Activated T-helper 1 cell treated with anti-CD3 and anti-CD28 coated beads, Interleukin-12 subunit alpha, Interleukin-12 subunit beta, Interleukin-2, Interleukin-4 antibody, amounts not matched to agents 30 ng/mL and 10 ng/mL and 1 ng/mL, durations not matched to agents 14 hours and 24 hours and 36 hours (primary cell): Measurements from ENCODE around the gene ROR2. TPM values are rescaled to one million over a fixed set of nuclear protein-coding genes. Genes with fewer than 3 reads are reported as not detected.

ENCODE experiments used
- DNase-seq: peaks from one replicate; pipeline ENCODE4 v3.0.0; 2021; ENCODE audit warnings: low spot score
- H3K27ac Mint-ChIP-seq: one replicate; pipeline ENCODE4 v1.8.0; 2021; ENCODE audit warnings: mild to moderate bottlenecking, mixed read lengths
- H3K27me3 Mint-ChIP-seq: one replicate; pipeline ENCODE4 v1.8.0; 2022; ENCODE audit warnings: mild to moderate bottlenecking, moderate library complexity, mixed read lengths; ENCODE audit not compliant: insufficient read depth
- H3K36me3 Mint-ChIP-seq: one replicate; pipeline ENCODE4 v1.8.0; 2021; ENCODE audit warnings: low read depth, mixed read lengths
- H3K4me1 Mint-ChIP-seq: one replicate; pipeline ENCODE4 v1.8.0; 2021; ENCODE audit warnings: low read depth, mixed read lengths
- H3K4me3 Mint-ChIP-seq: one replicate; pipeline ENCODE4 v1.8.0; 2021; ENCODE audit warnings: mild to moderate bottlenecking, moderate library complexity, mixed read lengths
- H3K9me3 Mint-ChIP-seq: one replicate; pipeline ENCODE4 v1.8.0; 2021; ENCODE audit warnings: mixed read lengths
- intact Hi-C: fragments of 100-400 bp; cut with micrococcal nuclease; formaldehyde crosslinking; loops from one replicate; pipeline ENCODE4 v1.15.1; 2024
- total RNA-seq: library from RNA; stranded (reverse); gene quantifications from 2 replicates; pipeline ENCODE4 v1.2.3, GENCODE V29; 2022

ROR2 gene
- total RNA-seq, 1 donor from 2014 or later, result 1.6 TPM

DNA sequence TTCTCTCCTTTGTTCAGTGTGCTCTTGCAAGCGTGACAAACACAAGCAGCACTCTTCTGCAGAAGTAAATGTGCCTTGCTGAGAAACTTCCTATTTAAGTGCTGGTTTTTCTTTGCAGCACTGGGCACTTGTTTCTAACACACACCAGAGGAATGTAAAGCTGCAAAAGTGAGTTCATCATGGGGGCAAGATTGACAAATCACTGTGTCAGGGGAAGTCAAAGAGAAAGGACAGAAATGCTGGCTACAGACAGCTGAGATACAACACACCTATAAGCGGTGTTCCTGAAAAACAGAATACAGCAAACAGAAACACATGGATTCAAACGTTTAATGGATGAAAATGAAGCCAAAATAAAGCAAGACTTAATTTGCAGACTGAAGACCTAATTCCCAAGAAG is 19.6 kb downstream of the ROR2 start:
- DNase-seq, result no peak
- peaks cover 3% of the 10 kb centered on the region for H3K27me3 Mint-ChIP-seq
- H3K27ac Mint-ChIP-seq, result no peak overlapping the region
- intact Hi-C loops, result no loop called here
- peaks cover 9% of the 10 kb centered on the region for H3K4me1 Mint-ChIP-seq
- H3K36me3 Mint-ChIP-seq, result peaks cover 4% of the 10 kb centered on the region
- H3K4me3 Mint-ChIP-seq, result no peak overlapping the region
- H3K9me3 Mint-ChIP-seq, result peaks cover 40% of the 10 kb centered on the region

DNA sequence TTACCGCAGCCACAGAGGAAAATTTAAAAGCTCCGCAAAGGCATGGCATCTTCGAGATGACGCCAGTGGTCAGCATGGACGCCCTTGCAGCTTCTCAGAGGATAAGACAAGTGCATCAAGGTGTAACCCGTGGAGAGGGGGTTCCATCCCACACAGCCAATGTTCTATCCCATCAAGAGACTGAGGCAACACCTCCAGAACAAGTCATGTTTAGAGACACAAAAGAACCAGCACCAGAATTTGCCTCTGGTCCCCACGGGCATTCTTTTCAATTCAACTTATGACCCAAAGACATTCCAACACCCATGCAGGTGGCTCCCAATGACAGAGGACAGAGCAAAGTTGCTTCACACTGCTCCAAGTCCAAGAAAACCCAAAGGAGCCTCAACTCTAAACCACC is 20.7 kb downstream of the ROR2 start:
- DNase-seq, result no peak
- Mint-ChIP-seq H3K4me1 (peaks cover 9% of the 10 kb centered on the region), H3K4me3 (no peak overlapping the region), H3K27ac (no peak overlapping the region), H3K9me3 (peaks cover 40% of the 10 kb centered on the region), H3K36me3 (peaks cover 4% of the 10 kb centered on the region), H3K27me3 (peaks cover 3% of the 10 kb centered on the region)
- intact Hi-C loops, result no loop called here

DNA sequence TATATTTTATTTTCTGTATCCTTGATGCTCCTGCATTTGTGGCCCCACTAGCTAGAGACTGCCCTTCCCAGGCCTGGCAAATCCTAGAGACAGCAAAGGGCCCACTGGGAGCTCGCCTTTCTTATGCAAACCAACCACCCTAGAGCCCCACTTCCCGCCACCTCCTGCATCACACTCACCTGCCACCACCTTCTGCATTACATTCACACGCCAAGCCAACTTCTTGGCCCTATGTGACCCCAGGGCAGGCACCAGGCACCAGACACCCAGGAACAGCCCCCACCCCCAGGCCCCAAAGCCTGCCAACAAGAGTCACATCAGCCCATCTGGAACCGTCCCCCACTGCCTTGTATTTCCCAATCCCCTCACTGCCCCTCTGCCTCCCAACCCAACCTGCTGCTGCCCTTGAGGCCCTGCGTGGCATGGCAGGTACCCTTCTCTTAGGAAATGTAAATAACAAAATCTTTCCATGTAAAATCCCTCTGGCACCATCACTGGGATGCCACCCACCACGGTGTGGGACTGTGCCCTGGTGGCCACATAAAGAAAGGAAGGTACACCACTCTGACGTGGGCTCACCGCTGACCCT is 22.0 kb downstream of the ROR2 start:
- Mint-ChIP-seq H3K4me1 (no peaks in the 10 kb centered on the region), H3K27ac (no peak overlapping the region), H3K4me3 (no peak overlapping the region), H3K9me3 (peaks cover 37% of the 10 kb centered on the region), H3K36me3 (peaks cover 4% of the 10 kb centered on the region), H3K27me3 (peaks cover 6% of the 10 kb centered on the region)
- DNase-seq, result no peak
- intact Hi-C loops, result no loop called here

DNA sequence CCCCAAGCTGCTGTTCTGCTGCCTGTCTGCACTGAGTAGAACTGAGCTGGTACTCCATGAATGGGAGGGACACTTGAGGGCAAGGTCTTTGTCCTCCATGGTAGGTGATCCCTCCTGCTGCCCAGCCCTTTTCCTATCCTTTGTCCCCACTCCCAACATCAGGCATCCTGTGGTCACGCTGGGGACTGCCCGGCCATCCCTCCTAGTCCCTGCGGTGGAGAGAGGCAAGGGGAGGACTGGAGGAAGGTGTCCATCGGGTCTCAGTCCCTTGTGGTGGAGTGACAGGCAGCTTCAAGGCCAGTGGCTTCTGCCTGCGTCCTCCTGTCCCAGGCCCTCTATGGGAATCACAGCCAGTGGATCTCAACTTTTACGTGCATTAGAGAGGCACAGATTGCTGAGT is 25.9 kb downstream of the ROR2 start:
- H3K9me3 Mint-ChIP-seq, result peaks cover 11% of the 10 kb centered on the region
- H3K27ac Mint-ChIP-seq, result no peak overlapping the region
- H3K36me3 Mint-ChIP-seq, result peaks cover 5% of the 10 kb centered on the region
- H3K27me3 Mint-ChIP-seq, result peaks cover 15% of the 10 kb centered on the region
- H3K4me3 Mint-ChIP-seq, result no peak overlapping the region
- intact Hi-C loops, result no loop called here
- no peaks in the 10 kb centered on the region for H3K4me1 Mint-ChIP-seq
- DNase-seq, result no peak

DNA sequence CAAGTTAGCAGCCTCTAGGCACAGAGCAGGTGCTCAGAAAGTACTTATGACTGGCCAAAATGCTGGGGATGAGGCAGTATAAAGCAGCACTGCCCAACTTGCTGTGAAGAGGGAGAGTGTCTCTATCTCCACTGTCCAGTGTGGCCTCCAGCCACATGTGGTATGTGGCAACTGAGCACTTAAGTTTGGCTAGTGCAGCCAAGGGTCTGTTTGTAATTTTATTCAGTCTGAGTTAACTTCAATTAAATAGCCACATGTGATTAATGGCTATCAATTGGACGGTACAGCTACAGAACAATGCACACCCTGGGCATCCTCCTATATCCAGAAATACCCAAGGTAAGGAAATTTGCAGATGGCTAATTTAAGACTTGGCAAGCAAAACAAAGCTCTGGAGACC is 26.9 kb downstream of the ROR2 start:
- peaks cover 15% of the 10 kb centered on the region for H3K27me3 Mint-ChIP-seq
- H3K36me3 Mint-ChIP-seq, result peaks cover 3% of the 10 kb centered on the region
- H3K4me3 Mint-ChIP-seq, result no peak overlapping the region
- no peak overlapping the region for H3K27ac Mint-ChIP-seq
- intact Hi-C loops, result no loop called here
- peaks cover 4% of the 10 kb centered on the region for H3K9me3 Mint-ChIP-seq
- no peaks in the 10 kb centered on the region for H3K4me1 Mint-ChIP-seq
- DNase-seq, result no peak

DNA sequence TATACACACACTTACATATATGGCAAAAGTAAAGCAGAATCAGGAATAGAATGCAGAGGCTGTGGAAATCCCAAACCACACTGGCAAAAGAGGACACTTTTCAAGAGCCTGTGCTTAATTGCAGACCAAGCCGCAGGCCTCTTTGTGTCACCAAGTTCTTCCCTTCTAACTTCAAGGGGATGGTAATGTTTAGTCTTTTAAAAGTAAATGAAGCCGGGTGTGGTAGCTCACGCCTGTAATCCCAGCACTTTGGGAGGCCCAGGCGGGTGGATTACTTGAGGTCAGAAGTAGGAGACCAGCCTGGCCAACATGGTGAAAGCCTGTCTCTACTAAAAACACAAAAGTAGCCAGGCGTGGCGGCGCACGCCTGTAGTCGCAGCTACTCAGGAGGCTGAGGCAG is 28.7 kb downstream of the ROR2 start:
- intact Hi-C loops, result no loop called here
- no peak overlapping the region for H3K27ac Mint-ChIP-seq
- H3K4me3 Mint-ChIP-seq, result no peak overlapping the region
- H3K9me3 Mint-ChIP-seq, result no peaks in the 10 kb centered on the region
- H3K27me3 Mint-ChIP-seq, result peaks cover 15% of the 10 kb centered on the region
- peaks cover 3% of the 10 kb centered on the region for H3K36me3 Mint-ChIP-seq
- DNase-seq, result no peak
- no peaks in the 10 kb centered on the region for H3K4me1 Mint-ChIP-seq

DNA sequence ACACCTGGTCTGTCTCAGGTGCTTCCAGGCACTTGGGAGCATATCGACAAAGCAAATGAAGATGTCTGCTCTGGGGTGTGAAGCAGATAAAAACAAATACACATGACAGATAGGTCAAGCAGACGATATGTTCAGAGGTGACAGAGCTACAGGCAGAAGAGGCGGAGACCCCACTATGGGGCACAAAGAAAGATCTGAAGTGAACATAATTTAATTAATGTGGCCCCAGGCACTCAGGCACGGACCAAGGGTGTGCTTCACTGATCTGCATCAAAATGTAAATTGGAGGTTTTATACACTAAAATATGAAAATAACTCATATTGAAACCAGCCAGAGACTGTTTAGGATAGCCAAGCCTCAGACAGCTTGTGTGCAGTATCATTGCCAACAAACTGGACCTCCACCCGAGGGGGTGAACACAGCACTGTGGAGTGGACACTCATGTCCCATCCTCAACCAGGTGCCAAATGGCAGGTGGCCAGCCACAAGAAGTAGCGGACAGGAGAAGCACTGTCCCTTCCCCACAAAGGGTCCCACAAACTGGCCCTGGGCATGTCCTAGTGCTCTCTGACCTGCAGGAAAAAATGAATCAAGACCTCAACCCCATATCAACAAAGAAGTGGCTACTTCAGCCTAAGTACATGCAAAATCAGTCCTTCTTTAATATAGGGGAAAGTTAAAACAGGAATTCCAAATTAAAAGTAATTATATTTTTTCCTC is 29.2 kb downstream of the ROR2 start:
- H3K4me1 Mint-ChIP-seq, result no peaks in the 10 kb centered on the region
- DNase-seq, result no peak
- no peak overlapping the region for H3K27ac Mint-ChIP-seq
- no peak overlapping the region for H3K4me3 Mint-ChIP-seq
- intact Hi-C loops, result no loop called here
- H3K9me3 Mint-ChIP-seq, result no peaks in the 10 kb centered on the region
- peaks cover 3% of the 10 kb centered on the region for H3K36me3 Mint-ChIP-seq
- peaks cover 18% of the 10 kb centered on the region for H3K27me3 Mint-ChIP-seq

DNA sequence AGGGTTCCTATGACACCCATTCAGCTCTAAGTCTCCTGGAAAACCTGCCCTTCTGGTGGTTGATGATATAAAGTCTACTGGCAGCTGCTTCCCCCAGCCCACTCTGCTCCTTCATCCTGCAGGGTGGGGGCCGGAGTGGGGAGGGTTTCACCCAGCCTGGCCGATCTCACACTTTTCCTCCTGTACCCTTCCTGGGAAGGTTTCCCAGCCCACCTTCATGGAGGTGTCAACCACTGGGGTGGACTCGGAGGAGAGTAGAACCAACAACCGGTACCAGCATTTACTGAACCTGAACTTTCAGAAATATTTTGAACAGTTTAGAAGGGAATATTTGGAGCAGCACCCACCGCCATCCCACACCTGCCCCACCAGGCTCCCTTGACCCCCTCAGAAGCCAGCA is 30.4 kb downstream of the ROR2 start:
- no peaks in the 10 kb centered on the region for H3K9me3 Mint-ChIP-seq
- H3K27ac Mint-ChIP-seq, result no peak overlapping the region
- peaks cover 19% of the 10 kb centered on the region for H3K27me3 Mint-ChIP-seq
- H3K4me1 Mint-ChIP-seq, result no peaks in the 10 kb centered on the region
- H3K4me3 Mint-ChIP-seq, result no peak overlapping the region
- intact Hi-C loops, result no loop called here
- no peak for DNase-seq
- peaks cover 3% of the 10 kb centered on the region for H3K36me3 Mint-ChIP-seq

DNA sequence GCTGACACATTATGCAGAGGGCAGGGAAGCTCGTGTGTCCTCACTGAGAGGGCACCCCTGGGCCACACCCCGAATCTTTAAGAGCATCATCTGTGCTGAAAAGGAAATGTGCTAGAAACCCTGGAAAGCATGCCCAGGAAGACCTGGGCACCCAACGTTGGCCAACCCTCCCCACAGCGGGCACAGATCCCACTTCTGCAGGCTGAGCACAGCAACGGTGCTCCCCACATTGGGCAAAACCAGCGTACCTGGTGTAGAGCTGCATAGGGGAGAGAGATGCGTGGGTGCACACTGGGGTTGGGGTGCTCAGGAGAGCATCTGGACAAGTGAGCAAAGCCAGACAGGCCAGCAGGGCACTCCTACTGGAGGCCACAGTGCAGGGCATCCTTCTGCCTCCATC is 32.6 kb downstream of the ROR2 start:
- peaks cover 19% of the 10 kb centered on the region for H3K27me3 Mint-ChIP-seq
- intact Hi-C loops, result no loop called here
- no peak for DNase-seq
- H3K4me3 Mint-ChIP-seq, result no peak overlapping the region
- no peaks in the 10 kb centered on the region for H3K4me1 Mint-ChIP-seq
- H3K36me3 Mint-ChIP-seq, result no peaks in the 10 kb centered on the region
- H3K9me3 Mint-ChIP-seq, result no peaks in the 10 kb centered on the region
- no peak overlapping the region for H3K27ac Mint-ChIP-seq

DNA sequence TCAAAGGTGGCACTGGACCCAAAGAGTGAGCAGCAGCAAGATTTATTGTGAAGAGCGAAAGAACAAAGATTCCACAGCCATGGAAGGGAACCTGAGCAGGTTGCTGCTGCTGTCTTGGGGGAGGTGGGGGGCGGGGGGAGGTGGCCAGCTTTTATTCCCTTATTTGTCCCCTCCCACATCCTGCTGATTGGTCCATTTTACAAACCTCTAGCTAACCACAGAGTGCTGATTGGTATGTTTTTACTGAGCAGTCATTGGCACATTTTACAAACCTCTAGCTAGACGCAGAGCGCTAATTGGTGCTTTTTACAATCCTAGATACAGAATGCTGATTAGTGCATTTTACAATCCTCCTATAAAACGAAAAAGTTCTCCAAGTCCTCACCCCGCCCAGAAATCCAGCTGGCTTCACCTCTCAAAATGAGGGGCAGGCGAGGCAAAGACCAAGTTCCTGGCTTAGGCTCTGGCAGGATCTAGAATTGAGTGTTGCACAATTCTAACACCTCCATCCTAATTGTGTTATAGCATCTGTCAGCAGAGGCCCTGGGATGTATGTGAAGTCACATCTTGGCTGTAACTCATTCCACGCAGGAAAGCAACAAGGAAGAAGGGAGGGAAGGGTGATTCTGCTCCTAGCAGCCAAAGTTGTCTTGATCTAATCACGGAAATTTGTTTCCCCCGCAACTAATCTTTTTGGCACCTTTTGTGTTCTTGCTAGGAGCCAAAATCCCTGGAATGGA is 34.3 kb downstream of the ROR2 start:
- H3K9me3 Mint-ChIP-seq, result no peaks in the 10 kb centered on the region
- H3K4me3 Mint-ChIP-seq, result no peak overlapping the region
- intact Hi-C loops, result no loop called here
- H3K36me3 Mint-ChIP-seq, result no peaks in the 10 kb centered on the region
- peaks cover 11% of the 10 kb centered on the region for H3K4me1 Mint-ChIP-seq
- H3K27ac Mint-ChIP-seq, result no peak overlapping the region
- peaks cover 13% of the 10 kb centered on the region for H3K27me3 Mint-ChIP-seq
- no peak for DNase-seq

DNA sequence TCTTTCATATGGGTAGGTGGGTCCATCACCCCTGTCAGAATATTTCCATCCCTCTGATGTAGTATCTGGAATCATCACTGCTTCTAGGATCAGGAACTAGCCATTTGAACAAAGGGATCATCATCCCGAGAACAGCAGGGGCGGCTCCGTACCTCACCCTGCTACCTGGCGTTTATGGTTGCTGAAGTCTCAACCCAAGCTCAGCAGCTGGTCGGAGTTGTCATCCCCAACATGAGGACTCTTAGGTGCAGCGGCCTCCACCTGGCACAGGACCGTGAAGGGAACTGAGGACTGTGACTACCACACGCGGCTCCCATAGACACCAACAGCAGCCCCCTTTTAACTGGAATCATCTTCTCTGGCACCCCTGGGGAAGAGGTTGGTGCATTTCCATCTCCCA is 35.1 kb downstream of the ROR2 start:
- Mint-ChIP-seq H3K4me1 (peaks cover 11% of the 10 kb centered on the region), H3K27me3 (peaks cover 16% of the 10 kb centered on the region), H3K27ac (no peak overlapping the region), H3K4me3 (no peak overlapping the region), H3K9me3 (no peaks in the 10 kb centered on the region), H3K36me3 (no peaks in the 10 kb centered on the region)
- DNase-seq, result no peak
- intact Hi-C loops, result no loop called here

DNA sequence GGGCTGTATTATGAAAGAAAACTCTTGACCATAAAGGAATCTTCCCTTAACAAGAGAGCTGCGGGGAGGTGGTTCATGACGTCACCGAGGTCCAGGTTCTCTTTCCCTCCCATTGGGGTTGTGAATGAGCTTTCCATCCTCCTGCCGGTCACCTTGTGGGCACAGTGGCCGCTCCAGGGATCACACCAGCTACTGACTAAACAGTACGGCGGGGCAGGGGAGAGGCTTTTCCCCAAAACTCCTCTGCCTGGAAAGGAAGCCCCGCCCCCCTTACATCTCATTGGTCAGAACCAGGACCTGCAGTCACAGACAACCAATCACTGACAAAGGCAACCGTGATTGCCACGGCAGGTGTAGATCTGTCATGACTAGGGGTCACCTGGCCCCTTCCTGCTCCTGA is 35.6 kb downstream of the ROR2 start:
- H3K4me1 Mint-ChIP-seq, result peaks cover 11% of the 10 kb centered on the region
- H3K4me3 Mint-ChIP-seq, result no peak overlapping the region
- H3K27ac Mint-ChIP-seq, result no peak overlapping the region
- DNase-seq, result no peak
- intact Hi-C loops, result no loop called here
- no peaks in the 10 kb centered on the region for H3K9me3 Mint-ChIP-seq
- peaks cover 16% of the 10 kb centered on the region for H3K27me3 Mint-ChIP-seq
- no peaks in the 10 kb centered on the region for H3K36me3 Mint-ChIP-seq

DNA sequence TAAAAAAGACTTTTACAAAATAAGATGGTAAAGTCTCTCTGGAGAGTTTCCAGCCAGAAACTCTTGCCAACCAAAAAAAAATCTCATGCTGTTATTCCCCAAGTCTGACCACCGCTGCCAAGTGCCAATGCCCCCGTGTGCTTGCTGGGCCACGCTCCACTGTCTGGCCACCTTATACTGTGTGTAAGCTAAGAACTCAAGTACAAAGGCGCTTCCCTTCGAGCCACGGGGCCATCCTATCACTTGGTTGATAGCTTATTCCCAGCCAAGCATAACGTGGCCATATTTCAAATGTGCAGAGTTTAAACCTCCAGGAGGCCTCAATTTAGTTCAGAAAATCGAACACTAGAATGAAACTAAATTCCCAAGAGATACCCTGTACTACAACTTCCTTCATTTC is 36.0 kb downstream of the ROR2 start:
- Mint-ChIP-seq H3K27me3 (peaks cover 16% of the 10 kb centered on the region), H3K4me3 (no peak overlapping the region), H3K4me1 (peaks cover 14% of the 10 kb centered on the region), H3K27ac (no peak overlapping the region), H3K9me3 (no peaks in the 10 kb centered on the region), H3K36me3 (no peaks in the 10 kb centered on the region)
- intact Hi-C loops, result no loop called here
- DNase-seq, result no peak
